ENCODE data around the gene PIM2. TPM values are rescaled to one million over a fixed set of nuclear protein-coding genes. Genes with fewer than 3 reads are reported as not detected.

The PIM2 gene
- total and polyA plus RNA-seq, 2 of the 13 experiments (the other 11 are each of a cell fraction or from before 2014, with no cell fraction given), result 14.4 to 15.8 TPM

DNA sequence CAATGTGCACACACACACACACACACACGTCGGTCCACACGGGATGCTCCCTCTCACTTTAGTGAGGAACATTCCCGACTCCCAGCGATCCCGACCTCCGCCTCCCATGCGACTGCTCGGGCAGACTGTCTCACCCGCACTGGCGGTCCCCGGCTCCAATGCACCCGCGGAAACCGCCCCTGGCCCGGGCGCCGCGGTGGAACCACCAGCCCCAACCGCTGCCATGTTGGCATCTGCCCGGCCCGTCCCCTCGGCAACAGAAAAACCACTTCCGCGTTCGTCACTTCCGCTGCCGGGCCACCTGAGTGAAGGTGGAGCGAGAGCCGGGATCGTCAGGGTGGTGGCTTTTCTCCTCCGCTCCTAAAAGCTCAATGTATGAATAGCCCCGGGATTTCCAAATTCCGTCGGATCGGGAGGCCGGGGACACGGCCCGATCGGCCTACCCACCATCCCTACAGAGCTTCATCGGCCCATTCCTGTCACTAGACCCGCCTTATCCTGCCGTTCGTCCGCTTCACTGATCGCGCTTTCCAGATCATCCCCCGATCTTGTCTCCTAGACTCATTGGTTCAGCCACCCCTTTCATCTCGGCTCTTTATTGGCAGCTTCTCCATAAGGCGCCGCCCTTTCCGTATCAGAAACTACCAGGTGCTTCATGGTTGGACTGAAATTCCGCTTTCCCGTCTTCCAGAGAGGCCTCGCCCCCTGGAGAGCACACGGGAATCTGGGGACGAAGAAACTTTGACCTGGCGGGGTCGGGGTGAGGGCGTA lies 7.2 kb downstream of the PIM2 start, which contains the start of gene SLC35A2 (continued):
- TF ChIP-seq, protein P1, sequence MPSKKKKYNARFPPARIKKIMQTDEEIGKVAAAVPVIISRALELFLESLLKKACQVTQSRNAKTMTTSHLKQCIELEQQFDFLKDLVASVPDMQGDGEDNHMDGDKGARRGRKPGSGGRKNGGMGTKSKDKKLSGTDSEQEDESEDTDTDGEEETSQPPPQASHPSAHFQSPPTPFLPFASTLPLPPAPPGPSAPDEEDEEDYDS (CRISPR knock-in tag; IDR thresholded peaks at IDR 0.05), result peak; percentile 70
- TF ChIP-seq ZFP36L1 (CRISPR knock-in tag; IDR thresholded peaks at IDR 0.05) (0 out of 2 replicates have a peak, but pooled peaks have one; percentile 47), KMT2A (CRISPR knock-in tag; IDR thresholded peaks at IDR 0.05) (0 out of 2 replicates have a peak, but pooled peaks have one; percentile 46), SIN3A (IDR thresholded peaks at IDR 0.05; ENCODE audit: borderline replicate concordance, low read depth, low read length) (peak; percentile 66; the same call in 1 of the 2 replicates), PHF8 (CRISPR knock-in tag; IDR thresholded peaks at IDR 0.05) (peak; percentile 73), MYC (CRISPR knock-in tag; IDR thresholded peaks at IDR 0.05; ENCODE audit: borderline replicate concordance) (peak; percentile 28; the same call in 1 of the 2 replicates), ZNF589 (CRISPR knock-in tag; conservative IDR thresholded peaks at IDR 0.05) (0 out of 2 replicates have a peak, but pooled peaks have one; percentile 69), CREB1 (IDR thresholded peaks at IDR 0.05) (peak; percentile 74), CREB1 (CRISPR knock-in tag; IDR thresholded peaks at IDR 0.05) (peak; percentile 96), KMT2B (CRISPR knock-in tag; IDR thresholded peaks at IDR 0.05) (peak; percentile 54), PHF20 (CRISPR knock-in tag; IDR thresholded peaks at IDR 0.05) (peak; percentile 74), KLF16 (CRISPR knock-in tag; IDR thresholded peaks at IDR 0.05) (peak in 1 of 2 experiments; percentile 29; a peak in 1 of 4 replicates), NR2F6 (IDR thresholded peaks at IDR 0.05) (0 out of 2 replicates have a peak, but pooled peaks have one; percentile 32), NR2F6 (CRISPR knock-in tag; IDR thresholded peaks at IDR 0.05) (0 out of 2 replicates have a peak, but pooled peaks have one; percentile 8)
- TF ChIP-seq, protein P2, sequence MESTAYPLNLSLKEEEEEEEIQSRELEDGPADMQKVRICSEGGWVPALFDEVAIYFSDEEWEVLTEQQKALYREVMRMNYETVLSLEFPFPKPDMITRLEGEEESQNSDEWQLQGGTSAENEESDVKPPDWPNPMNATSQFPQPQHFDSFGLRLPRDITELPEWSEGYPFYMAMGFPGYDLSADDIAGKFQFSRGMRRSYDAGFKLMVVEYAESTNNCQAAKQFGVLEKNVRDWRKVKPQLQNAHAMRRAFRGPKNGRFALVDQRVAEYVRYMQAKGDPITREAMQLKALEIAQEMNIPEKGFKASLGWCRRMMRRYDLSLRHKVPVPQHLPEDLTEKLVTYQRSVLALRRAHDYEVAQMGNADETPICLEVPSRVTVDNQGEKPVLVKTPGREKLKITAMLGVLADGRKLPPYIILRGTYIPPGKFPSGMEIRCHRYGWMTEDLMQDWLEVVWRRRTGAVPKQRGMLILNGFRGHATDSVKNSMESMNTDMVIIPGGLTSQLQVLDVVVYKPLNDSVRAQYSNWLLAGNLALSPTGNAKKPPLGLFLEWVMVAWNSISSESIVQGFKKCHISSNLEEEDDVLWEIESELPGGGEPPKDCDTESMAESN (CRISPR knock-in tag; conservative IDR thresholded peaks at IDR 0.05), result 0 out of 2 replicates have a peak, but pooled peaks have one; percentile 19
- TF ChIP-seq, protein P3, sequence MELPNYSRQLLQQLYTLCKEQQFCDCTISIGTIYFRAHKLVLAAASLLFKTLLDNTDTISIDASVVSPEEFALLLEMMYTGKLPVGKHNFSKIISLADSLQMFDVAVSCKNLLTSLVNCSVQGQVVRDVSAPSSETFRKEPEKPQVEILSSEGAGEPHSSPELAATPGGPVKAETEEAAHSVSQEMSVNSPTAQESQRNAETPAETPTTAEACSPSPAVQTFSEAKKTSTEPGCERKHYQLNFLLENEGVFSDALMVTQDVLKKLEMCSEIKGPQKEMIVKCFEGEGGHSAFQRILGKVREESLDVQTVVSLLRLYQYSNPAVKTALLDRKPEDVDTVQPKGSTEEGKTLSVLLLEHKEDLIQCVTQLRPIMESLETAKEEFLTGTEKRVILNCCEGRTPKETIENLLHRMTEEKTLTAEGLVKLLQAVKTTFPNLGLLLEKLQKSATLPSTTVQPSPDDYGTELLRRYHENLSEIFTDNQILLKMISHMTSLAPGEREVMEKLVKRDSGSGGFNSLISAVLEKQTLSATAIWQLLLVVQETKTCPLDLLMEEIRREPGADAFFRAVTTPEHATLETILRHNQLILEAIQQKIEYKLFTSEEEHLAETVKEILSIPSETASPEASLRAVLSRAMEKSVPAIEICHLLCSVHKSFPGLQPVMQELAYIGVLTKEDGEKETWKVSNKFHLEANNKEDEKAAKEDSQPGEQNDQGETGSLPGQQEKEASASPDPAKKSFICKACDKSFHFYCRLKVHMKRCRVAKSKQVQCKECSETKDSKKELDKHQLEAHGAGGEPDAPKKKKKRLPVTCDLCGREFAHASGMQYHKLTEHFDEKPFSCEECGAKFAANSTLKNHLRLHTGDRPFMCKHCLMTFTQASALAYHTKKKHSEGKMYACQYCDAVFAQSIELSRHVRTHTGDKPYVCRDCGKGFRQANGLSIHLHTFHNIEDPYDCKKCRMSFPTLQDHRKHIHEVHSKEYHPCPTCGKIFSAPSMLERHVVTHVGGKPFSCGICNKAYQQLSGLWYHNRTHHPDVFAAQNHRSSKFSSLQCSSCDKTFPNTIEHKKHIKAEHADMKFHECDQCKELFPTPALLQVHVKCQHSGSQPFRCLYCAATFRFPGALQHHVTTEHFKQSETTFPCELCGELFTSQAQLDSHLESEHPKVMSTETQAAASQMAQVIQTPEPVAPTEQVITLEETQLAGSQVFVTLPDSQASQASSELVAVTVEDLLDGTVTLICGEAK (IDR thresholded peaks at IDR 0.05), result no peak
- TF ChIP-seq, protein P3 (CRISPR knock-in tag; IDR thresholded peaks at IDR 0.05), result peak; percentile 24; the same call in 1 of the 2 replicates

Data from HepG2 (cell line).